ENCODE results near the gene INPP5D.

DNA sequence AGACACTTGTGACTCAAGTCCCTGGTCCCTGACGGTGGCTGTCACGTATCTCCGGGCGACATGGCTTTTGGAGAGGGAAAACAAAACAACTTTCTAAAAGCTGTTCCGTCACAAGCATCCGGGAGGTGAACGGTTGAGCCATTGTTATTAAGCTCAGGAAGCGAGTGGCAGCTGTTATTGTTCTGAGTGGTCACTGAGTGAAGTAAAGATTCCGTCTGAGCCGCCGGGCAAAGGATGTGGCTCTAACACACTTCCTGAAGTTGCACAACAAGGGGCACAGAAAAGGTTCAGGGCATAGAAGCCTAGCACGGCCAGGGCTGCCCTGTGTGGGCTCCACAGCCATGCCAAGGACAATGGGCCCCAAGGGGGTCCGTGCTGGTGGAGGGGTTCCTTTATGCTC is 24.3 kb downstream of the INPP5D start:
- TF ChIP-seq, protein P1, sequence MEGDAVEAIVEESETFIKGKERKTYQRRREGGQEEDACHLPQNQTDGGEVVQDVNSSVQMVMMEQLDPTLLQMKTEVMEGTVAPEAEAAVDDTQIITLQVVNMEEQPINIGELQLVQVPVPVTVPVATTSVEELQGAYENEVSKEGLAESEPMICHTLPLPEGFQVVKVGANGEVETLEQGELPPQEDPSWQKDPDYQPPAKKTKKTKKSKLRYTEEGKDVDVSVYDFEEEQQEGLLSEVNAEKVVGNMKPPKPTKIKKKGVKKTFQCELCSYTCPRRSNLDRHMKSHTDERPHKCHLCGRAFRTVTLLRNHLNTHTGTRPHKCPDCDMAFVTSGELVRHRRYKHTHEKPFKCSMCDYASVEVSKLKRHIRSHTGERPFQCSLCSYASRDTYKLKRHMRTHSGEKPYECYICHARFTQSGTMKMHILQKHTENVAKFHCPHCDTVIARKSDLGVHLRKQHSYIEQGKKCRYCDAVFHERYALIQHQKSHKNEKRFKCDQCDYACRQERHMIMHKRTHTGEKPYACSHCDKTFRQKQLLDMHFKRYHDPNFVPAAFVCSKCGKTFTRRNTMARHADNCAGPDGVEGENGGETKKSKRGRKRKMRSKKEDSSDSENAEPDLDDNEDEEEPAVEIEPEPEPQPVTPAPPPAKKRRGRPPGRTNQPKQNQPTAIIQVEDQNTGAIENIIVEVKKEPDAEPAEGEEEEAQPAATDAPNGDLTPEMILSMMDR (IDR thresholded peaks at IDR 0.05), result no peak
- TF ChIP-seq EP300 (IDR thresholded peaks at IDR 0.05) (no peak), POLR2AphosphoS5 (IDR thresholded peaks at IDR 0.05) (peak; percentile 27 to 51 (median 50)), POLR2A (IDR thresholded peaks at IDR 0.05) (no peak)

All from stomach (tissue), 4 donors.